Bronchial epithelial cell (primary cell): ENCODE measurements around the gene UBE2D2. TPM values are rescaled to one million over a fixed set of nuclear protein-coding genes. Genes with fewer than 3 reads are reported as not detected.

Experiments used
- DNase-seq: peaks from one replicate; pipeline ENCODE4 v3.0.0-alpha.2; 2010; ENCODE audit warnings: low read depth
- FAIRE-seq: peaks from 2 replicates; lab custom pipeline; 2011; peaks lifted over from hg19 to GRCh38; lab: Jason Lieb, UNC
- H3K27me3 ChIP-seq: 2 replicates; pipeline ENCODE4 v1.5.1; 2011; ENCODE audit warnings: low read length; ENCODE audit not compliant: control insufficient read depth, insufficient read depth
- H3K36me3 ChIP-seq: 2 replicates; pipeline ENCODE4 v1.5.1; 2011; ENCODE audit warnings: low read length; ENCODE audit not compliant: control insufficient read depth, insufficient read depth
- H3K4me3 ChIP-seq: 2 replicates; pipeline ENCODE4 v1.5.1; 2011; ENCODE audit warnings: mild to moderate bottlenecking, low read depth, low read length, control low read depth
- CTCF ChIP-seq: IDR thresholded peaks from 2 replicates; pipeline ENCODE4 v1.5.1; 2011; ENCODE audit warnings: mild to moderate bottlenecking, moderate library complexity, low read length, control low read depth, inconsistent platforms; ENCODE audit not compliant: insufficient read depth, severe bottlenecking
- total RNA-seq: library from RNA; depleted of rRNA; stranded (reverse); fragments of >200 nt; gene quantifications from 2 replicates; pipeline ENCODE4 v1.2.1, GENCODE V29; 2014

The UBE2D2 gene
- total RNA-seq, 1 donor from 2014 or later = 52.1 TPM

- H3K4me3 ChIP-seq = no peak overlapping the region
- no peak for FAIRE-seq
- DNase-seq = peak; percentile 63
- no peaks in the 10 kb centered on the region for H3K27me3 ChIP-seq
- TF ChIP-seq CTCF = peak; percentile 62
- no peaks in the 10 kb centered on the region for H3K36me3 ChIP-seq
Observed at GRCh38 chr5:139635606-139636206, 74.6 kb downstream of the UBE2D2 start.

GRCh38 chr5:139636207-139636792 is 75.2 kb downstream of the UBE2D2 start:
- peak; percentile 62 for DNase-seq
- Histone ChIP-seq H3K36me3 (no peaks in the 10 kb centered on the region), H3K27me3 (no peaks in the 10 kb centered on the region), H3K4me3 (no peak overlapping the region)
- no peak for FAIRE-seq
- TF ChIP-seq CTCF = no peak

GRCh38 chr5:139636975-139637408 is 75.9 kb downstream of the UBE2D2 start:
- TF ChIP-seq CTCF = no peak
- no peaks in the 10 kb centered on the region for H3K36me3 ChIP-seq
- FAIRE-seq = no peak
- no peaks in the 10 kb centered on the region for H3K27me3 ChIP-seq
- peak overlapping the region; percentile 6 for H3K4me3 ChIP-seq
- peak; percentile 74 for DNase-seq

GRCh38 chr5:139637438-139638089 is 76.4 kb downstream of the UBE2D2 start:
- DNase-seq (no peak), FAIRE-seq (no peak)
- Histone ChIP-seq H3K4me3 (peak overlapping the region; percentile 6), H3K27me3 (no peaks in the 10 kb centered on the region), H3K36me3 (no peaks in the 10 kb centered on the region)
- TF ChIP-seq CTCF = peak; percentile 18

GRCh38 chr5:139638090-139638735 is 77.1 kb downstream of the UBE2D2 start:
- Histone ChIP-seq H3K27me3 (no peaks in the 10 kb centered on the region), H3K36me3 (no peaks in the 10 kb centered on the region), H3K4me3 (no peak overlapping the region)
- TF ChIP-seq CTCF = no peak
- FAIRE-seq (no peak), DNase-seq (no peak)
